SU-DHL-6 (cell line): ENCODE data around the gene SLC51A.

Experiments used
- H2AFZ ChIP-seq: fragments of 200-600 bp; sonication (generic); 2 replicates; pipeline ENCODE4 v1.6.1; 2014; ENCODE audit warnings: low read depth, mild to moderate bottlenecking, moderate library complexity, mixed read lengths, antibody characterized with exemption, low read length; ENCODE audit not compliant: severe bottlenecking
- H3F3A ChIP-seq: fragments of 200-600 bp; shearing (Covaris generic); 2 replicates; pipeline ENCODE4 v1.6.0; 2016; ENCODE audit warnings: antibody characterized with exemption, mild to moderate bottlenecking; ENCODE audit not compliant: insufficient read depth
- H3K27ac ChIP-seq: fragments of 200-600 bp; sonication (generic); 2 replicates; pipeline ENCODE4 v1.5.1; 2016; ENCODE audit warnings: low read depth, mild to moderate bottlenecking, low read length, moderate library complexity, mixed read lengths
- H3K27me3 ChIP-seq: fragments of 200-600 bp; sonication (generic), shearing (Covaris generic); 2 replicates; pipeline ENCODE4 v1.6.0; 2014; ENCODE audit warnings: mild to moderate bottlenecking, low read length
- H3K36me3 ChIP-seq: fragments of 200-600 bp; sonication (generic); 2 replicates; pipeline ENCODE4 v1.6.1; 2014; ENCODE audit warnings: mild to moderate bottlenecking, low read length, mixed read lengths
- H3K4me2 ChIP-seq: fragments of 300-600, 200-600 bp; shearing (Covaris generic), sonication (generic); 2 replicates; pipeline ENCODE4 v1.6.0; 2014; ENCODE audit warnings: low read length, low read depth, mild to moderate bottlenecking; ENCODE audit not compliant: poor library complexity, severe bottlenecking
- H3K4me3 ChIP-seq: fragments of 200-600 bp; sonication (generic); 2 replicates; pipeline ENCODE4 v1.5.1; 2014; ENCODE audit warnings: antibody characterized with exemption, low read length, mild to moderate bottlenecking, mixed read lengths; ENCODE audit not compliant: insufficient read depth, poor library complexity, severe bottlenecking
- H3K79me2 ChIP-seq: fragments of 200-600 bp; sonication (generic); 2 replicates; pipeline ENCODE4 v1.6.1; 2014; ENCODE audit warnings: mild to moderate bottlenecking, low read length, moderate library complexity; ENCODE audit not compliant: insufficient read depth
- H3K9ac ChIP-seq: fragments of 200-600 bp; sonication (generic); 2 replicates; pipeline ENCODE4 v1.7.0; 2014; ENCODE audit warnings: mild to moderate bottlenecking, low read length
- H3K9me2 ChIP-seq: fragments of 200-600 bp; sonication (generic); replicated peaks from 2 replicates; pipeline ENCODE4 v1.6.1; 2014; ENCODE audit warnings: low read length; ENCODE audit not compliant: insufficient read depth
- H3K9me3 ChIP-seq: fragments of 200-600 bp; sonication (generic); 2 replicates; pipeline ENCODE4 v1.6.1; 2014; ENCODE audit warnings: low read length, mixed read lengths; ENCODE audit not compliant: insufficient read depth
- H4K20me1 ChIP-seq: fragments of 200-600 bp; sonication (generic); 2 replicates; pipeline ENCODE4 v1.6.1; 2014; ENCODE audit warnings: low read depth, mild to moderate bottlenecking, antibody characterized with exemption, low read length, moderate library complexity, mixed read lengths
- CTCF ChIP-seq: fragments of 200-600 bp; sonication (generic); IDR thresholded peaks from one replicate; pipeline ENCODE4 v1.5.1; 2017; ENCODE audit warnings: antibody characterized with exemption, mild to moderate bottlenecking, low read length, moderate library complexity; ENCODE audit not compliant: insufficient read depth, poor library complexity, severe bottlenecking
- EZH2phosphoT487 ChIP-seq: fragments of 200-600 bp; sonication (generic), shearing (Covaris generic); conservative IDR thresholded peaks from 2 replicates; pipeline ENCODE4 v1.6.1; 2018; ENCODE audit warnings: mild to moderate bottlenecking, antibody characterized with exemption, low read length, moderate library complexity, mixed read lengths

The SLC51A gene

DNA sequence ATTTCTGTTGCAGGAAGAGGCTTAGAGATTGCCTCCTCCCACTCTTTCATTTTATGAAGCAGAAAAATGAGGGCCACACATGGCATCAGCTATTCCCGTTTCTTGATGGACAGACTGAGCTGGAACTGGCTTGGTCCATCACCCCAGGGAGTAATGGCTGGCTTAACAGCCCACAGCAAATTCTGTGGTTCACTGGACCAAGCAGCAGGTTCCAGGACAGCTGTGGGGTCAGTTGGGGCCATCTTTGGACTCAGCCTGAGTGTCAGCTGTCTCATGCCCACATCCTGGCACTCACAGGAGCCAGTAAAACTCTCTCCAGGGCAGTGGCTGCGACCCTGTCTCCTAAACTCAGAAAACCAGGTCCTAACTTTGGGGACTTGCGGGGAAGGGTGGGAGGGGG lies 41.7 kb upstream of the SLC51A start:
- Histone ChIP-seq H3K36me3 (no peaks in the 10 kb centered on the region), H3K9me3 (no peaks in the 10 kb centered on the region), H3K4me2 (no peak overlapping the region), H2AFZ (no peak overlapping the region), H3K27me3 (no peaks in the 10 kb centered on the region), H3K27ac (no peak overlapping the region), H4K20me1 (no peaks in the 10 kb centered on the region), H3K9me2 (no peaks in the 10 kb centered on the region), H3K9ac (no peak overlapping the region), H3K79me2 (no peaks in the 10 kb centered on the region), H3F3A (no peaks in the 10 kb centered on the region), H3K4me3 (no peak overlapping the region)
- no peak for TF ChIP-seq CTCF
- TF ChIP-seq EZH2phosphoT487: no peak

GRCh38 chr3:196175116-196175625 lies 41.2 kb upstream of the SLC51A start:
- no peaks in the 10 kb centered on the region for H3K9me3 ChIP-seq
- no peaks in the 10 kb centered on the region for H3K36me3 ChIP-seq
- no peak overlapping the region for H3K27ac ChIP-seq
- no peaks in the 10 kb centered on the region for H3K79me2 ChIP-seq
- TF ChIP-seq EZH2phosphoT487 (no peak), CTCF (no peak)
- no peaks in the 10 kb centered on the region for H3K27me3 ChIP-seq
- no peak overlapping the region for H3K4me3 ChIP-seq
- H3F3A ChIP-seq: no peaks in the 10 kb centered on the region
- H3K4me2 ChIP-seq: no peak overlapping the region
- H4K20me1 ChIP-seq: no peaks in the 10 kb centered on the region
- no peak overlapping the region for H3K9ac ChIP-seq
- no peak overlapping the region for H2AFZ ChIP-seq
- H3K9me2 ChIP-seq: no peaks in the 10 kb centered on the region

GRCh38 chr3:196175722-196176121 lies 40.6 kb upstream of the SLC51A start:
- H3K27ac ChIP-seq: no peak overlapping the region
- H3K9me3 ChIP-seq: no peaks in the 10 kb centered on the region
- H4K20me1 ChIP-seq: no peaks in the 10 kb centered on the region
- no peak overlapping the region for H3K4me2 ChIP-seq
- no peaks in the 10 kb centered on the region for H3K27me3 ChIP-seq
- H2AFZ ChIP-seq: no peak overlapping the region
- no peaks in the 10 kb centered on the region for H3K79me2 ChIP-seq
- TF ChIP-seq EZH2phosphoT487: no peak
- TF ChIP-seq CTCF: no peak
- H3K9me2 ChIP-seq: no peaks in the 10 kb centered on the region
- H3F3A ChIP-seq: no peaks in the 10 kb centered on the region
- H3K9ac ChIP-seq: no peak overlapping the region
- no peaks in the 10 kb centered on the region for H3K36me3 ChIP-seq
- H3K4me3 ChIP-seq: no peak overlapping the region

DNA sequence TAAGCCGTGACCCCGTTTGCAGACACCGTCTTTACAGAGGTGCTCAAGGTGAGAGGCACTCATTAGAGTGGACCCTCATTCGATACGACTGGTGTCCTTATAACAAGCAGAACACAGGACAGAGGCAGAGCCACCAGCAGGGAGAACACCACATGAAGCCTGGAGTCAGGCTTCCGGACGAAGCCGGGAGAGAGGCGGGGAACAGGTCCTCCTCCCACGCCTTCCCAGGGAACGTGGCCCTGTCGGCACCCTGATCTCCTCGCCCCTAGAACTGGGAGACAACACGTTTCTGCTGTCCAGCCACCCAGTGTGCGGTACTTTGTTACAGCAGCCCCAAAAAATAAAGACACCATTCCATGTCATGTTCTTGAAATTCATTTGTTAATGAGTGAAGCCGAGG lies 38.8 kb upstream of the SLC51A start:
- Histone ChIP-seq H3K27ac (no peak overlapping the region), H3K4me2 (no peak overlapping the region), H3F3A (no peaks in the 10 kb centered on the region), H3K9ac (no peak overlapping the region), H3K9me3 (no peaks in the 10 kb centered on the region), H3K9me2 (no peaks in the 10 kb centered on the region), H3K4me3 (no peak overlapping the region), H3K36me3 (no peaks in the 10 kb centered on the region), H3K27me3 (no peaks in the 10 kb centered on the region), H3K79me2 (no peaks in the 10 kb centered on the region), H4K20me1 (no peaks in the 10 kb centered on the region), H2AFZ (no peak overlapping the region)
- TF ChIP-seq EZH2phosphoT487 (no peak), CTCF (no peak)
